HS-5 (cell line): ENCODE results near the gene PTCH1.

ENCODE experiments used
- DNase-seq: peaks from one replicate; pipeline ENCODE4 v3.0.0-alpha.2; 2012; ENCODE audit warnings: low read depth

Gene PTCH1

DNA sequence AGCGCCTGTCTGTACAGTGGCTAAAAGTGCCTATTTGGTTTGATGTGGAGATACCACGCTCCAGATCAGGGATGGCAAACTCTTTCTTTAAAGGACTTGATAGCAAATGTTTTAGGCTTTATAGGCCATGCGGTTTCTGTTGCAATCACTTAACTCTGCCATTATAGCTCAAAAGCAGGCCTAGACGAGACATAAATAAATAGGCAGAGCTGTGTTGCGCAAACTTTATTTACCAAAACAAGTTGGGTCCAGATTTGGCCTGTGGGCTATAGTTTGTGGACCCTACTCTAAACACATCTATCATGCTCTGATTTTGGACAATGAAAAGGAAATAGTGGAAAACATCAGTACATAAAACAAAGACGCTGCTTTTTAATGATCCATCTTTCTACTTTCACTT is 79.2 kb downstream of the PTCH1 start:
- DNase-seq, result no peak

DNA sequence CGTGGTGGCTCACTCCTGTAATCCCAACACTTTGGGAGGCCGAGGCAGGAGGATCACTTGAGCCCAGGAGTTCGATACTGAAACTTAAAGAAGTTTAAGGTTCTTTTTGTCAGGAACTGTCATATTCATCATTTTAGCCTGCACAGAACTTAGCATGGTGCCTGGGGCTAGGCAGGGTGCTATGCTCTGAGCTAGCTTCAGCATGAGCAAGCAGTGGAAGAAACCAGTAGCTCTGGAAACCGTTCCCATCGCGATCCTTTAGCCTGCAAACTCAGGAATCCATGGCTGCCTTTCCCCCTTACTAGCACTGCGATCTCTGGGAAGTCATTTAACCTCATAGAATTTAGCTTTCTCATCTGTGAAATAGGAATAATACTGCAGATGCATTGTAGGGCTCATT is 80.4 kb downstream of the PTCH1 start:
- no peak for DNase-seq

DNA sequence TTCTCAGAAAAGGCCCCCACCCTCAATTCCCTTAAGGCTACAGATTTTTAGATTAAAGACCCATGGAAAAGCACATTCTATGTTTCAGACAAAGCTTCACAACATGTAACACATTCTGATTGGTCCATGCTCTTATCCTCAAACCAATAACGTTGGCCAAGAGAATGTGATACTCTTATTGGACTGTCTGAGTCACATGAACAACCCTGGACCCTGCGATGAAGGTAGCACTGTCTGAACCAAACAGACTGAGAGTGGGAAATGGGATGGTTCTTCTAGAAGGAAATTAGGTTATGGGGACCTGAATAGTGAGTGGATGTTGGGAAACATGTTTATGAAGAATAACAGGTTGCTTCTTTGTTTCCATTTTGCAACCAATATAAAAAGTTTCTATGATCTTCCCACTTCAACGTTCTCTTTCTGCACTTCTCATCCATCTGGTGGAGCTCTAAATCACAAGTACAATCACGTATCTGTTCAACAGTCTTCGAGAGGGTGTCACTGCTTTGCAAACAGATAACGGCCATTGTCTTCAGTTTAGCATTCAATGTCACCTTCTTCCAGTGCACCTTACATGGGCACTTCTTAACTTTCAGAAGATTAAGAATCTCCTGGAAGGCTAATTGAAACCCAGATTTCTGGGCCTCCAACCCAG is 81.6 kb downstream of the PTCH1 start:
- no peak for DNase-seq

DNA sequence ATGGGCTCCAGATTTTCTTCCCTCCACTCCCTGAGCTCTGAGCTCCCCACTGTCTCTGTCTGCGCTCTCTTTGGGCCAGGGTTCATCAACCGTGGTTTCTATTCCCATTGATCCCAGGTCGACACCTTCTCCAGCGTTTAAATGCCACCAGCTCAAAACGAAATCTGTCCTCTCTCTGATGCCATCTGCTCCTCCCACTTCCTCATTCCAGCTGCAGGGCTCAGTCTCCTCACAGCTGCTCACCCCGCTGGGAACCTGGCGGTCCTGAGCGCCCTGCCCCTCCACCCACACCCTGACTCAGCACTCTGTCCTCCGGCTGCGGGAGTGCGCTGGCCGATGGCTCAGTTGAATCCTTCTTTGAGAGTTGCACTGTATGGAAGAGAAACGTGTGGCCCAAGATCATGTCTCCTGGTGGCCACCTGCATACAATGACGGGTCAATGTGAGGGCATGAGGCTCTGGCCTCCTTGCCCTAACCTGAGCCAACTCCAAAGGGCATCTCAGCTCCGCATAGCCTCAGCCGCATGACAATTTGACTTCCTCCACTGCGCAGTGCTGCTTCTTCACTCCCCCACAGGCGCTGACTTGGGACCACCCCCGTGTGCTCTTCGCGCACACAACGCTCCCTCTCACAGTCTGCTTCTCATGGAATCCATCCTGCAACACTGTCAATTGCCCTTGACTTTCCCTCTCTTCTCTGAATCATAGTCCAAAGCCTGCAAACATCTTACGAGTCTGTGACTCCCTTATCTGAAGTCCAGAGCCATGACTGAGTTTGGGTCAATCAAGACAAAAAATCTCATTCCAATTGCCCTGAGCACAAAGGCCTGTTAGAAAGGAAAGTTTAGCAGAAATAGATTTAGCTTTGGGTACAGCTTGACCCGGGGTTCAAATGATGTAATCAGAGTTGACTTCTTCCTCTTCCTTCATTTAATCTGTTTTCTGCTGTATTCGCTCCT is 82.4 kb downstream of the PTCH1 start:
- no peak for DNase-seq

DNA sequence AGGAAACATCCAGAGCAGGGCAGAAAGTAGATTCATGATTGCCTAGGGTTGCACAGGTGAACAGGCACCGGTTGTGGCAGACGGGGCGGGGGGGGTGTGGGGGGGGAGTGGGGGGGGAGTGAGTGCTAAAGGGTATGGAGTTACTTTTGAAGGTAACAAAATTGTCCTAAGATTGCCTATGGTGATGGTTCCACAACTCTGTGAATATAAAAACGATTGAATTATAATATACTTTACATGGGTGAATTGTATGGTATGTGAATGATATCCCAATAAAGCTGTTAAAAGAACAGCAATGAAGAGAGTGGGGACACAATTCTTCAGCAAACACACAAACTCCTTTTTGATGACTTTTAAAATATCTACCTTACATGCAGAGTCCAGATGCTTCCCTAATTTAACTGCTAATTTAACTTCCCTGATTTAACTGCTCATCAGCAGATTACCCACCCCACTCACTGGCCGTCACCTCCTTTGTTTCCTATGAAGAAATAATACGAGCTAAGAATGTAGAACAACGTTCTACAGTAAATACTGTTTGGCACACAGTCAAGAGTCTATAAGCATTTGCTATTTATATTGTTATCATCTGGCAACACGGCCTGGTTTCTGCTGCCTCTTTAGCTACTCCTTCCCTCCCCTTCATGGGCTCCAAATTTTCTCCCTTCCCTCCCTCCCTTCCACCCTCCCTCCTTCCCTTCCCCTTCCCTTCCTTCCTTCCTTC is 83.5 kb downstream of the PTCH1 start:
- no peak for DNase-seq

DNA sequence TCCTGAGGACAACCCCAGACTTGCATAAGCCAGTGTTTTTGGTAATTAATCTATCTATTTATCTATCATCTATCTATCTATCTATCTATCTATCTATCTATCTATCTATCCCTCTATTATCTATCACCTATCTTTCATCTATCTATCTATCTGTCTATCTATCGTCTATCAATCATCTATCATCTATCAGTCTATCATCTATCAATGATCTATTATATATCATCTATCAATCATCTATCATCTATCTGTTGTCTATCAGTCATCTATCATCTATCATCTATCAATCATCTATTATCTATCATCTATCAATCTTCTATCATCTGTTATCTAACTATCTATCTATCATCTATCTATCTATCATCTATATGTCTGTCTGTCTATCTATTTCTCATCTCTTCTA is 85.5 kb downstream of the PTCH1 start:
- DNase-seq, result no peak

DNA sequence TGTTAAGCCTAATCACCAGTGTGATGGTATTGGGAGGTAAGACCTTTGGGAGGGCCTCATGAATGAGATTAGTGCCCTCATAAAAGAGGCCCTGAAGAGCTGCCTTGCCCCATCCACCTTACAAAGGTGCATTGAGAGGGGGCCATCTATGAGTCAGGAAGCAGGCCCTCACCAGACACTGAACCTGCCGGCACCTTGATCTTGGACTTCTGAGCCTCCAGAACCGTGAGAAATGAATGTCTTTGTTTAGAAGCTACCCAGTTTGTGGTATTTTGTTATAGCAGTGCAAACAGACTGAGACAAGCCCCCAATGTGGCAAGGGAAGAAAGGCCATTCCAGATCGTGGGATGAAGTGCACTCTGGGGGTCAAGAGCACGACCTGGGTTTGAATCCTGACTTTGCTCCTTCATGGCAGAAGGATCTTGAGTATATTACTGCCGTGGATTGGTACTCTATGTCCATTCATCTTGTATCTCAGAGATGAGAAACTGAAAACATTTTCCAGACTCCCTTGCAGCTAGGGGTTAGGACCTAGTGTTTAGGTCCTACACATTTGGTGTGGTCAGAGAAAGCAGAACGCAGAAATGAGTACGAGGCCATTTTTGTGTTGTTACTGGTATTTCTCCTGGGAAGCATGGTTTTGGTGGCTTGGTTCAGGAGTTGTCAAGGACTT is 86.7 kb downstream of the PTCH1 start:
- no peak for DNase-seq

DNA sequence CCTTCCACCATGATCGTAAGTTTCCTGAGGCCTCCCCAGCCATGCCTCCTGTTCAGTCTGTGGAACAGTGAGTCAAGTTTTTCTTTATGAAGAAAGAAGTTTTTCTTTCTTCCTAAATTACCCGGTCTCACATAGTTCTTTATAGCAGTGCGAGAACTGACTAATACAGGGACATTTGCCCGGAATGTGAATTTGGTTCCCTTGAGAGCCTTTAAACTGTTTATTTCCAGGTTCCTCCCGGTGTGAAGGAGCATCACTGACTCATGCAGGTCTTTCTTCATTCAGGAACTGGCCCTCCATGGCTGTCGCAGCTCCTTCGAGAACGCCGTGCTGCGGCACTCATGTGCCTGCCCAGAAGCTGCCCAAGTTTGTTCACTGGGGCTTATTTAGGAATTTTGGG is 87.7 kb downstream of the PTCH1 start:
- DNase-seq, result no peak

DNA sequence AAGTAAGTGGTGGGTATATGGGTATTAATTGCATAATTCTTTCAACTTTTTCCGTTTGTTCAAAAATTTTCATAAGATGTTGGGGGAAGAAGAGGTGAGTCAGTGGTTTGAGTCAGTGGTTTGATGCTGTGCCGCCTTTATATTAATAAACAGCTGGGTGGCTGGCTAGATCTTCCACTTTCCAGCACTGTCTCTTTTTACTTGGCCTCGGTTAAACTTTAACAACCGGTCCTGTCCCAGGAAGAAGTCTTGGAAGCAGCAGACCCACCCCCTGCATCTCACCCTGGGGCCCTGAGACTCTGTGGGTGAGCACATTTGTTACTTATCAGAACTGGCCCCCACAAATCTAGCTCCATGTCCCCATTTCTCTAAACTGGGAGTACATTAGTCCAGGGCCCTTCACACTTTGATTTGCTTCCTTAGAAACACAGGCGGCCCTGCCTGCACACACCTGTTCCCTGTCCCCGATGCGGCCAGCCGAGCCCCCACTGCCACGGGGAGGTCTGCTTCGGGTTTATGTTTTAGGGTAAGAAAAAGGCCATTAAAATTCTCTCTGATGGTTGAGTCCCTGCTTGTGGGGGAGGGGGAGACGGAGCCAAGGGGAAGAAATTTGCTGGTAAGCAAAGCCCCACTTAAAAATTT is 90.7 kb downstream of the PTCH1 start:
- no peak for DNase-seq

DNA sequence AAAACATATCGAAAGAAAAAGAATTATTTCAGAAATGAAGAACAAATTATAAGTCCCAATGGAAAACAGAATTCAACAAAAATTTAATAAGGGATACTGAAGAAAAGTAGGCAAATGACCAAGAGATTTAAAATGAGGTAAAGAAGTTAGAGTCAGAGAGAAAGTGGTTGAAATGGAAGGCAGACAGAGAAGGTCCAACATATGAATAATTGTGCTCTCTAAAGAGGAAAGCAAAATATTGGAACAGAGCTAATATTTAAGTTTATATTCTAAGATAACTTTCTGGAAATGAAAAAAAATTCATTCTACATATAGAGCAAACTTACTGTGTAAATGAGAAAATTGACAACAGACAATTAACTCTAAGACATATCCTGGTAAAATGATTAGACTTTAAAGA is 94.1 kb downstream of the PTCH1 start:
- no peak for DNase-seq

DNA sequence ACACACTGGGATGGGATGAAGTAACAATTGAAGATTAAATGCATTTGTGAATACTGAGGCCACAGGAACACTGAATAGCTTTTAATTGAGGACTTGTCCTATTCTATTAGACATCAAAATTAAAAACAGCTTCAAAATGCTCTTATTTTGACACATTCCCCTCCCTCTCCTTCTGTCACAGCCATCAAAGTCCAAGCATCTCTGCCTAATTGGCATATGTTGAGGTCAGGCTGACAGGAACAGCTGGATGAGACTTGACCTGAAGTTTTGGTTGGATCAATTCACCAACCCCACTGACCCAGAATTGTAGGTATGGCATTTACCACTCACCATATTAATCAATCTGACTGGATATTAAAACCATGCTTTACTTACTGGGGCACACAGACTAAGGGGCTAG is 96.3 kb downstream of the PTCH1 start:
- DNase-seq, result no peak

DNA sequence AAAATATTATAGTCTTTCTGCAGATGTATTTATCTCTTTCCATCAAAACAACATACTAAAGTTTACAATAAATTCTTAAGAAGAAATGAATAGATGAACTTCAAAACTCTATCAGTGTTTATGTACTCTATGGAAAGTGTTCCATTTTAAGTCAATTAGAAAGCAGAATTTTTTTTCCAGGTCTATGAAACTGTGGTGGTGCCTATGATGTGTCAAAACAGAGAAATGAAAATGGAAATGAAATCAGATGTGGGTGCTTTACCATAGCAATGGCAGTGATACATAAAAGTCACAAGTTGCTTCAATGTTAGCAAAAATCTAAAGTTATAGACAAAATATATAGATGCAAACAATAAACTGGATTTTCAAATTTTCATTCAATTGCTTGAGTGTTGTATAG is 97.3 kb downstream of the PTCH1 start:
- DNase-seq, result no peak

DNA sequence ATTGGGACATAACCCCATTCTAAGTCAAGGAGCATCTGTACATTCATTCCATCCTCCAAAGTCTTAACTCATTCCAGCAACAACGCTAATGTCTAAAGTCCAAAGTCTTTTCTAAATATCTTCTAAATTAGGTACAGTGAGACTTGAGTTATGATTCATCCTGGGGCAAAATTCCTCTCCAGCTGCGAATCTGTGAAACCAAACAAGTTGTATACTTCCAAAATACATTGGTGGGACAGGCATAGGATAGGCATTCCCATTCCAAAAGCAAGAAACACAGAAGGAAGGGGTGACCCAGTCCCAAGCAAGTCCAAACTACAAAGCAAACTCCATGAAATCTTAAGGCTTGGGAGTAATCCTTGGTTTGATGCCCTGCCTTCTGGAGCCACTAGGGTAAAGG is 101.6 kb downstream of the PTCH1 start:
- no peak for DNase-seq

DNA sequence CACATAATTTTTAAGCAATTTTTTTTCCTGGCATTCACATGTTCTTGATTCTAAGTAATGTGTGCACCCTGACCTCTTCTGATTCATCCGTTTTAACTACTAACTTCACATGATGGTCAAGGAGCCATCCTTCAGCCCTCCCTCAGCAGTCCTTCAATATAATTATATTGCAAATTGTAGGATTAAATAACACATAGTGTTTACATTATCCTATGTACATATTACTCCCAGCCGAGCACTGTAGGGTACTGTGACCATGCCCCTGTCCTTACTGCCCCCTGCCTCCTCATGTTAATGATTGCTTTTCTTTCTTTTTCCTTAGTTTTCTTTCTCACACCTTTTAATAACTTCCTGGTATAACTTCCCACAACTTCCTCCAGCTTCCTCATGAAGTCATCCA is 103.0 kb downstream of the PTCH1 start:
- DNase-seq, result no peak

DNA sequence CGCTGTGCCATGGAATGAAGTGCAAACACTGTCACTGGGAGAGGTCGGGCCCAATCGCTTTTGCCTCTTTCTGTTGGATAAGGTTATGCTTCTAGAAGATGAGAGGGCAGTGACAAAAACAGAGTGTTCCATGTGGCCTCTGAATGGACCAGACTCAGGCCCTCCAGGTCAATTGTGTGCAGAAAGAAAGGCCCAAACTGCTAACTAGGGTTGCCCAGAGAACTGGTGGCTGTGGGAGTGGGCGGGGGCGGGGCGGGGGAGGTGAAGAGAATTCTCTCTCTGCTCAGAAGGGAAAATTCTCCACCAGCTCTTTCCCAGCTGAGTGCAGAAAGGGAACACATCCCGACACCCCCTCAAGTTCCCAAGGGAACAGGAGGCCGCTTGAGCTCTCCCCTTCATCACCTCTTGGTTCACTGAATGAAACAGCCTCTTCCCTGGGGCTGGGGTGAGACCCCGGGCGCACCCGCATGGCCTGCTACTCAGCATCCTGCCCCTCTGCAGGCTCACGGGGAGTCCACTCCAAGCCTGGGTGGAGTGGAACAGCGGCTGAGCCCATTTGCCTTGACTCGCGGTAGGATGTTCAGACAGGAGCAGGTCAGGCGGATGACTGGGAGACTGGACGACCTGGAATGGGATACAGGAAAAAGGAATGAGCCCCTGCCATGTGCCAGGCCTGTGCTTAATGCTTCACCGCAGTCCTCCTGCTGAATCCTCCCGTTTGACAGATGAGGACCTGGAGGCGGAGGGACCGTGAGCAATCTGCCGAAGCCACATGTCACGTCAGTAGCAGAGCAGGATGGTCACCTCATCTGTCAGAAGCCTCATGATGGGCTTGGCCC is 105.5 kb downstream of the PTCH1 start:
- DNase-seq, result no peak

DNA sequence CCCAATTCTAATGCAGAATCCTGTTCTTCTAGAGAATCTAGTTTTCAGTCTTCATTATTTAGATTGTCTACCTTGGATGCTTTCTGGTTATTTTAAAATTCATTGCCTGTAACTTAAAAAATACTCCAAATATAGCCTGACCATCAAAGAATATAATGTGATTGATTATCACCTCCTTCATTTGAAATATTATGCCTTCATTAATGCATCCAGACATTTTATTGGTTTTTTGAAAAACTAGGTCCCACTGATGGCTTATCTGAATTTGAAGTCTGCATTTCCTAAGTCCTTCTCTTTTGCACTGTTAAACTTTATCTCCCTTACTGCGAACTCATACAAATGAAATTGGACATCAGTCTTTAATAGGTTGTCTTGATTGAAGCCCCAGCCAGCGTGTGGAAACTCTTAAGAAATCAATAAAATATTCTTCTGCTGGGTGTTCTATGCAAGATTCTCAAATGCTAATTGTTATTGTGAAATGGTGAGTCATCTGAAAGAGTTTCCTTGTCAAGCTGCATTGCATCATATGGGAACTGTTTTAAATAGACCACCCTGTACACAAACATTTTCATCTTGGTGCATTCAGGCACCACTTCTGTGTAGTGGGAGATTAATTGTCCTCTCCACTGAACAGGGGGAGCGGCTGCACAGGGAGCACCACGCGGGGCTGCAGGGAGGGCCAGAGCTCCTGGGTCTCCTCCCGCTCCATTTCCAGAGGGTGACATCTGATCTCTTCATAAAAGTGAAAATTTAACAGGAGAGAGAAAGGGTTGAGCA is 106.9 kb downstream of the PTCH1 start:
- DNase-seq, result peak; percentile 64

DNA sequence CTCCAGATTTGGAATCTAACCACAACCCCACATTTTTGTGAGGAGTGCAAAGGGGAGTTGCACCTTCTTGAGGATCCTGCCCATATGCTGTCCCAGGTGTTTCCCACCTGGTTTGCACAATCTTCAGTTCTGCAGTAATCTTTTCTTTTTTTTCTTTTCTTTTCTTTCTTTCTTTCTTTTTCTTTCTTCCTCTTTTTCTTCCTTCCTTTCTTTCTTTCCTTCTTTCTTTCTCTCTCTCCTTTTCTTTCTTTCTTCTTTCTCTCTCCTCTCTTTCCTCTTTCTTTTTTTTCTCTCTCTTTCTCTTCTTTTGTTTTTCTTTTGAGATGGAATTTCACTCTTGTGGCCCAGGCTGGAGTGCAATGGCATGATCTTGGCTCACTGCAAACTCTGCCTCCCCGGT is 109.2 kb downstream of the PTCH1 start:
- DNase-seq, result no peak

DNA sequence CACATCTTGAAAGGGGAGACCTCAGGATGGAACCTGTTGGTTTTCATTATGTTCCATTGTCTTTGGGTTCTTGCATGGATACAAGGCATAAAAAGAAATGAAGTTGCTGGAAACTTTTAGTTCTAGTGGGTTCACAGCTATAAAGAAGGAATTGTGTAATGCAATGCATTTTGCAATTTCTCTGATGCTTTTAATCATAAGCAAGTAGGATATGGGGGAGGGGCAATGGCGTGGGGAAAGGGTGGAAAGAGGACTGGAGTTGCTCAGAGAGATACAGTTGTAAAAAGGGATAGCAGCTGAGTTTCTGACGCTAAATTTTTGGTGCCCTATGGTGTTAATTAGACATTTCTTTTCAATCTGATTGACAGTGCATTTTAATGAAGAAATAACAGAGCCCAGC is 110.7 kb downstream of the PTCH1 start:
- no peak for DNase-seq

DNA sequence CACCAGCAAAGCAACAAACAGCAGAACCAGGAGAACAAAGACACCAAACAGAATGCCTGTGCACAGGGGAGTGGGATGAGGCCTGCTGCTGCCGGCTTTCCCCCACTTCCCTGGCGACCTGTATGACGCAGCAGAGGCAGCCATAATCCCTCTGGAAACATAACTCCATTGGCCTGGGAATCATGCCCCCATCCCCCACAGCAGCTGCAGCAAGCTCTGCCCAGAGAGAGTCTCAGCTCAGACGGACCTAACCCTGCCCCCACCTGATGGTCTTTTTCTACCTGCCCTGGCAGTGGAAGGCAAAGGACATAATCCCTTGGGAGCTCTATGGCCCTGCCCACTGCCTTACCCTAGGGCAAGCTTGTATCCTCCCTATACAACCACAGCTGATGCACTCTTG is 117.5 kb downstream of the PTCH1 start:
- no peak for DNase-seq
